IPS-20b (cell line): ENCODE results near the gene HRH2.
A peak's percentile ranks its signal among the peaks of the same experiment; 100 is the strongest.

Experiments used
- H3K27ac ChIP-seq: one replicate; pipeline ENCODE4 v1.5.1; 2013; ENCODE audit warnings: low read length
- H3K27me3 ChIP-seq: 2 replicates; pipeline ENCODE4 v1.6.1; 2013; ENCODE audit warnings: mild to moderate bottlenecking, low read length, inconsistent platforms; ENCODE audit not compliant: insufficient read depth
- H3K36me3 ChIP-seq: 2 replicates; pipeline ENCODE4 v1.6.1; 2013; ENCODE audit warnings: low read depth, mild to moderate bottlenecking, inconsistent platforms, low read length, moderate library complexity; ENCODE audit not compliant: insufficient read depth
- H3K4me1 ChIP-seq: 2 replicates; pipeline ENCODE4 v1.6.1; 2013; ENCODE audit warnings: mild to moderate bottlenecking, control low read depth, inconsistent platforms, low read length, moderate library complexity; ENCODE audit not compliant: insufficient read depth
- H3K4me3 ChIP-seq: 2 replicates; pipeline ENCODE4 v1.5.1; 2013; ENCODE audit warnings: mild to moderate bottlenecking, low read length, inconsistent platforms
- H3K9ac ChIP-seq: 2 replicates; pipeline ENCODE4 v1.6.1; 2013; ENCODE audit warnings: low read depth, mild to moderate bottlenecking, inconsistent platforms, low read length, moderate library complexity
- H3K9me3 ChIP-seq: 2 replicates; pipeline ENCODE4 v1.6.1; 2013; ENCODE audit warnings: mild to moderate bottlenecking, low read depth, low read length, inconsistent platforms; ENCODE audit not compliant: insufficient read depth

HRH2 gene

GRCh38 chr5:175737481-175737880 lies 79.6 kb downstream of the HRH2 start:
- no peaks in the 10 kb centered on the region for H3K36me3 ChIP-seq
- H3K4me1 ChIP-seq, result no peaks in the 10 kb centered on the region
- no peak overlapping the region for H3K4me3 ChIP-seq
- H3K9me3 ChIP-seq, result no peaks in the 10 kb centered on the region
- no peak overlapping the region for H3K27ac ChIP-seq
- H3K9ac ChIP-seq, result no peak overlapping the region
- no peaks in the 10 kb centered on the region for H3K27me3 ChIP-seq

GRCh38 chr5:175738126-175738525 lies 80.3 kb downstream of the HRH2 start:
- Histone ChIP-seq H3K36me3 (no peaks in the 10 kb centered on the region), H3K4me3 (no peak overlapping the region), H3K4me1 (no peaks in the 10 kb centered on the region), H3K27me3 (no peaks in the 10 kb centered on the region), H3K9me3 (no peaks in the 10 kb centered on the region), H3K27ac (no peak overlapping the region), H3K9ac (no peak overlapping the region)

GRCh38 chr5:175738602-175739133 lies 80.8 kb downstream of the HRH2 start:
- Histone ChIP-seq H3K36me3 (no peaks in the 10 kb centered on the region), H3K4me3 (no peak overlapping the region), H3K4me1 (no peaks in the 10 kb centered on the region), H3K9me3 (no peaks in the 10 kb centered on the region), H3K27me3 (no peaks in the 10 kb centered on the region), H3K9ac (no peak overlapping the region), H3K27ac (no peak overlapping the region)

- H3K36me3 ChIP-seq, result no peaks in the 10 kb centered on the region
- H3K4me1 ChIP-seq, result no peaks in the 10 kb centered on the region
- H3K4me3 ChIP-seq, result no peak overlapping the region
- no peaks in the 10 kb centered on the region for H3K9me3 ChIP-seq
- H3K27ac ChIP-seq, result no peak overlapping the region
- H3K9ac ChIP-seq, result no peak overlapping the region
- no peaks in the 10 kb centered on the region for H3K27me3 ChIP-seq
Observed at GRCh38 chr5:175740014-175740413, 82.1 kb downstream of the HRH2 start.

GRCh38 chr5:175741556-175741955 lies 83.7 kb downstream of the HRH2 start:
- Histone ChIP-seq H3K27ac (no peak overlapping the region), H3K36me3 (no peaks in the 10 kb centered on the region), H3K9me3 (no peaks in the 10 kb centered on the region), H3K4me3 (no peak overlapping the region), H3K4me1 (no peaks in the 10 kb centered on the region), H3K27me3 (no peaks in the 10 kb centered on the region), H3K9ac (no peak overlapping the region)

- H3K4me3 ChIP-seq, result no peak overlapping the region
- no peak overlapping the region for H3K27ac ChIP-seq
- H3K27me3 ChIP-seq, result no peaks in the 10 kb centered on the region
- H3K4me1 ChIP-seq, result 0 out of 2 replicates have a peak, but pooled peaks cover 3% of the 10 kb centered on the region
- no peaks in the 10 kb centered on the region for H3K36me3 ChIP-seq
- no peak overlapping the region for H3K9ac ChIP-seq
- no peaks in the 10 kb centered on the region for H3K9me3 ChIP-seq
Observed at GRCh38 chr5:175742290-175742994, 84.6 kb downstream of the HRH2 start.

GRCh38 chr5:175743676-175744210 lies 85.9 kb downstream of the HRH2 start:
- Histone ChIP-seq H3K36me3 (no peaks in the 10 kb centered on the region), H3K27me3 (no peaks in the 10 kb centered on the region), H3K27ac (no peak overlapping the region), H3K4me1 (0 out of 2 replicates have a peak, but pooled peaks cover 3% of the 10 kb centered on the region), H3K9me3 (no peaks in the 10 kb centered on the region), H3K4me3 (no peak overlapping the region), H3K9ac (no peak overlapping the region)

GRCh38 chr5:175745210-175745609 lies 87.3 kb downstream of the HRH2 start:
- Histone ChIP-seq H3K4me1 (0 out of 2 replicates have a peak, but pooled peaks cover 3% of the 10 kb centered on the region), H3K27me3 (no peaks in the 10 kb centered on the region), H3K9ac (no peak overlapping the region), H3K27ac (no peak overlapping the region), H3K9me3 (no peaks in the 10 kb centered on the region), H3K4me3 (no peak overlapping the region), H3K36me3 (no peaks in the 10 kb centered on the region)

- no peak overlapping the region for H3K27ac ChIP-seq
- H3K9me3 ChIP-seq, result no peaks in the 10 kb centered on the region
- no peaks in the 10 kb centered on the region for H3K27me3 ChIP-seq
- no peaks in the 10 kb centered on the region for H3K36me3 ChIP-seq
- H3K9ac ChIP-seq, result no peak overlapping the region
- H3K4me3 ChIP-seq, result peak overlapping the region; percentile 34; the same call in 1 of the 2 replicates
- 0 out of 2 replicates have a peak, but pooled peaks cover 3% of the 10 kb centered on the region for H3K4me1 ChIP-seq
Observed at GRCh38 chr5:175746851-175747250, 89.0 kb downstream of the HRH2 start.

GRCh38 chr5:175747539-175748060 lies 89.7 kb downstream of the HRH2 start:
- no peak overlapping the region for H3K27ac ChIP-seq
- no peaks in the 10 kb centered on the region for H3K27me3 ChIP-seq
- H3K9me3 ChIP-seq, result no peaks in the 10 kb centered on the region
- 0 out of 2 replicates have a peak, but pooled peaks cover 3% of the 10 kb centered on the region for H3K4me1 ChIP-seq
- no peak overlapping the region for H3K4me3 ChIP-seq
- no peaks in the 10 kb centered on the region for H3K36me3 ChIP-seq
- no peak overlapping the region for H3K9ac ChIP-seq

- H3K27ac ChIP-seq, result no peak overlapping the region
- H3K36me3 ChIP-seq, result no peaks in the 10 kb centered on the region
- 0 out of 2 replicates have a peak, but pooled peaks cover 3% of the 10 kb centered on the region for H3K4me1 ChIP-seq
- H3K4me3 ChIP-seq, result no peak overlapping the region
- H3K9ac ChIP-seq, result no peak overlapping the region
- H3K27me3 ChIP-seq, result no peaks in the 10 kb centered on the region
- H3K9me3 ChIP-seq, result no peaks in the 10 kb centered on the region
Observed at GRCh38 chr5:175748650-175749049, 90.8 kb downstream of the HRH2 start.

GRCh38 chr5:175749591-175749990 lies 91.7 kb downstream of the HRH2 start:
- H3K27me3 ChIP-seq, result no peaks in the 10 kb centered on the region

More at GRCh38 chr5:175749591-175749990, 91.7 kb downstream of the HRH2 start:
- Histone ChIP-seq H3K9ac (no peak overlapping the region), H3K36me3 (no peaks in the 10 kb centered on the region), H3K27ac (no peak overlapping the region), H3K9me3 (no peaks in the 10 kb centered on the region), H3K4me1 (0 out of 2 replicates have a peak, but pooled peaks cover 3% of the 10 kb centered on the region), H3K4me3 (no peak overlapping the region)
